HG02870 (cell line): ENCODE data around the gene C1QL4.

ENCODE experiments used
- ATAC-seq: cut with Tn5 transposase; IDR thresholded peaks from one replicate; pipeline ENCODE4 v1.9.1; 2021; ENCODE audit warnings: mild to moderate bottlenecking, moderate library complexity; ENCODE audit not compliant: unreplicated experiment

The C1QL4 gene

DNA sequence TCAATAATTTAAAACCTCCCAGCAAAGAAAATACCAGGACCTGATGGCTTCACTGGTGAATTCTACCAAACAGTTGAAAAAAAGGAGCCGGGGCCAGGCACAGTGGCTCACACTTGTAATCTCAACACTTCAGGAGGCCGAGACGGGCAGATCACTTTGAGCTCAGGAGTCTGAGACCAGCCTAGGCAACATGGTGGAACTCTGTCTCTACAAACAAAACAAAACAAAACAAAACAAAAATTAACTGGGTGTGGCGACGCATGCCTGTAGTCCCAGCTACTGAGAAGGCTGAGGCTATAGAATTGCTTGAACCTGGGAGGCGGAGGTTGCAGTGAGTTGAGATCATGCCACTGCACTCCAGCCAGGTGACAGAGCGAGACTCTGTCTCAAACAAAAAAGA is 27.6 kb downstream of the C1QL4 start:
- ATAC-seq: no peak

DNA sequence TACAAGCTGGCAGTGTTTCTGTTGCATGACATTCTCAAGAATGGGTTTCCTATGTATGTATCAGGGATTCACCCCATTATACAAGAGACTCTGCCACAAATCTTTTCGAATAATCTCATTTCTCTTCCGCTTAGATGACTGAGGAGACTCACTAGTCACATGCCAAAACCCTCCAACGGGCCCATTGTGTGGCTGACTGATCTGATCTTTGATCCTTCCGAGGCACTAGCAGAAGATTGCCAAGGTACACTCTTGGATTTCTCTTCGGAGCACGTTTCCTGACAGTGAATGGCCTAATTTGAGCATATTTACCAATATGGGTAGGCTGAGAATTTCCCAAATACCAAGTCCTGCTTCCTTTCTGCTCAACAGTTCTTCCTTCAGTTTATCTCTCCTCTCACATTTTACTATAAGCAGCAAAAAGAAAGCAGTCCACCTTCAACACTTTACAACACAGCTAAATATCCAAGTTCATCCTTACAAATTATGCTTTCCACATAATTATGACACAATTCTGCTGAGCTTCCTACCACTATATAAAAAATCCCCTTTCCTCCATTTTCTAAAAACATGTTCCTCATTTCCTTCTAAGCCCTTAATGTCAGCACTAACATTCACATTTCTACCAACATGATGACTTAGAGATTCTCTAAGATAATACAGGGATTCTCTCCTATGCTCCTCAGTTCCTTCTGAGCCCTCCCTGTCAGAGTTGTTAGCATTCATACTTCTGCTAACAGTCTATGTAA is 31.1 kb downstream of the C1QL4 start:
- ATAC-seq: no peak

DNA sequence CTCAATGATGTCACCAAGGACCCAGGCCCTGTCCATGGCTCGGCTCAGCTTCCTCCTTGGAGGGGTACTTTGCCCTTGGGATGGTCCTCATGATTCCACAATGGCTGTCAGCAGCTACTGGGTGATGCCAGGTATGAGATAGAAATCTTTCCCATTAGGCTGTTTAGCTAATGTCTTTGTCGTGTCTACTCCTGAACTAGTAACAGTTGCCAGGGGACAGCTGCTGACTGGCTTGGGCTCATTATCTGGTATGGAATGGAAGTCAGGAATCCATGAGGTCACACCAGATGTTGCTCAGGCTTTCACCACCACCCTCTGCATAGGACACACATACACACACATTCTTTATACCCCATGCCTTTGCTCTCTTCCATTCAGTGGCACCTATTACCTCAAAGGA is 32.8 kb downstream of the C1QL4 start:
- ATAC-seq: no peak

DNA sequence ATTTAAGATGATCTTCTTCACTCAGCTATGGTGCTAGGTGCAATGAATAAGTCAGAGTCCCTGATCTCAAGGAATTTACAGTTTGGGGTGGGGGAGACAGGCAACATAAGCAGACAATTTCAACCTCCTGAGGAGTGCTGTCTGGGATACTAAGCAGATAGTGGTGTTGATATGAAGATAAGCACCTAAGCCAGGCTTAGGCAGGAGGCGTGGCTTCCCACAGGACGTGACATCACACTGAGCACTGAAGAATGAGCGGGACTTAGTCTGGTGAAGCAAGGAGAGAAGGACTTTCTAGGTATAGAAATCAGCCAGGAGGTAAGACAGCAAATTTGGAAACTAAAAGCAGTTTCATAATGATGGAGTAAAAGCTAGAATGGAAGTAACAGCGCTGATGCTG is 35.2 kb downstream of the C1QL4 start:
- no peak for ATAC-seq

DNA sequence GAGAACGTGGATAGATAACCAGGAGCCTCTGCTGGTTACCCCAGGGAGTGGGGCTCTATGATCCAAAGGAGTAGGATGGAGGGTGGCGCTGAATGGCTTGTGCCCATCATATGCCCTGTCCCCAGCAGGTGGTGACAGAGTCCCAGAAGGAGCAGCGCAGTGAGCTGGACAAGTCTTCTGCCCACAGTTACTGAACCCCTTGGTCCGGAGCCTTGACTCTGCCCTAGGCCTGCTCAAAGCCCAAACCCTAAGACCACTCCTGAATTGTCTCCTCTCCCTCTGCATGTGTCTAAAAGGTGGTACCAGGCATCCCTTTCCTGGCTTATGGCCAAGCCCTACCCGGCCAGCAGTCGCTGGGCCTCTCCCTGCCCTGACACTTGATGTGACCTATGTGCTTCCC is 38.8 kb downstream of the C1QL4 start:
- no peak for ATAC-seq

DNA sequence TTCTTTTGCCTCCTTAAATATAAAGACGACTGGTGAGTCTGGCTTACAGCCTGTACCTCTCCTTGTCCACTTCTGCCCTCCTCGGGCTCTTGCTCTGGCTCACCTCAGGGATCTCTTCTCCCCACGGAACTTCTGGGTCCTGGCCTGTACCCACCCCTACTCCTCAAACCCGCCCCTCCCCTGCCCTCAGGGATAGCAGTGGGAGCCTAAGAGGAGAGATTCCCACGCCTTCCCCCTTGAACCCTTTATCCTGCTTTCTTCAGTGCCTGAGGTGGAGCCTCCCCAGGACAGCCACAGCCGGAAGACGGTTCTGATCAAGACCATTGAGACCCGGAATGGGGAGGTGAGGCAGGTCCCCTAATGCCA is 39.3 kb downstream of the C1QL4 start:
- no peak for ATAC-seq

DNA sequence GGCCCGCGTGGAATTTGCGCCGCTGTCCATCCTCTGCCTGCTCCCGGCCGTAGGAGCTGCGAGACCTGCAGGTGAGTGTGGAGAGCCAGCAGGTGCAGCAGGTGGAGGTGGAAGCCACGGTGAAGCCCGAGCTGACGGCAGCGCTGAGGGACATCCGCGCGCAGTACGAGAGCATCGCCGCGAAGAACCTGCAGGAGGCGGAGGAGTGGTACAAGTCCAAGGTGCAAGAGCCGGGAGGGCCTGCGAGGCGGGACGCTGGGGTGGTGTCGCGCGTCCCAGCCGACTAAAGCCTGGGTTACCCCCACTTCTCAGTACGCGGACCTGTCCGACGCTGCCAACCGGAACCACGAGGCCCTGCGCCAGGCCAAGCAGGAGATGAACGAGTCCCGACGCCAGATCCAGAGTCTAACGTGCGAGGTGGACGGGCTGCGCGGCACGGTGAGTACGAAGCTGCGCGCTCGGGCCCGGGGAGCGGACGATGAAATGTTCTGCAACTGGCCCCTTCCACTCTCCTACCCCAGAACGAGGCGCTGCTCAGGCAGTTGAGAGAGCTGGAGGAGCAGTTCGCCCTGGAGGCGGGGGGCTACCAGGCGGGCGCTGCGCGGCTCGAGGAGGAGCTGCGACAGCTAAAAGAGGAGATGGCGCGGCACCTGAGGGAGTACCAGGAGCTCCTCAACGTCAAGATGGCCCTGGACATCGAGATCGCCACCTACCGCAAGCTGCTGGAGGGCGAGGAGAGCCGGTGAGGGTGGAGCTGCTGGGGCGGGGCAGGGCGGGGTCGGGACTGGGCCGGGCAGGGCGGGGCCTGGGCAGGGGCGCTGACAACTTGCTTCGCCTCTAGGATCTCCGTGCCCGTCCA is 39.9 kb downstream of the C1QL4 start:
- ATAC-seq: no peak

DNA sequence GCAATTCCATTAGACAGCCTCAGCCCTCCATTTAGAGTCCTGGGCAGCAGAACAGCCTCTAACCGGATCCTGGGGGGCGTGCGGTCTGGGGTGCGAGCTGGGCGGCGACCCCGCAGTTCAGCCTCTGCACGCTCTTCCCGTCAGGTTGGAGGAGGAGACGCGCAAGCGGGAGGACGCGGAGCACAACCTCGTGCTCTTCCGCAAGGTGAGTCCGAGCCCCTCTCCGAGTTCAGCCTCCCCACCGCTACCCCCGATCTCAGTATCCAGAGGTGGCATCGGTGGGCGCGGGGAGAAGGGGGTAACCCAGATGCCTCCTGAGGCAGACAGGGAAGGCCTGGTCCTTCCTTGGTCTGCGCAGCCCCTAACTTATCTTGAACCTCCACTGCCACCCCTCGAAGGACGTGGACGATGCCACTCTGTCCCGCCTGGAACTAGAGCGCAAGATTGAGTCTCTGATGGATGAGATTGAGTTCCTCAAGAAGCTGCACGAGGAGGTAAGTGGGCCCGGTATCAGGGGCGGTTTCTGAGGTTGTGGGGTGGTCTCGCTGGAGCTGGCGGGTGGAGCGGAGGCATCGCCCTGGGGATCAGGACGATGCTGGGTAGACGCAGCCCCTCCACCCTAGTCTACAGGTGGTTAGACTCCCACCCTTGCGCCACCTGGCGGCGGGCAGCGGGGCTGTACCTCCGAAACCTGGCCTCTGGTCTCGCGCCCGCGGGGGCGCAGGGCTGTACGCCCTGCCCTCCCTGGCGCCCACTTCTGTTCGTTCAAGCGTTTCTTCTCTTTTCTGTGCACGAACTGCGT is 40.8 kb downstream of the C1QL4 start:
- ATAC-seq: no peak

DNA sequence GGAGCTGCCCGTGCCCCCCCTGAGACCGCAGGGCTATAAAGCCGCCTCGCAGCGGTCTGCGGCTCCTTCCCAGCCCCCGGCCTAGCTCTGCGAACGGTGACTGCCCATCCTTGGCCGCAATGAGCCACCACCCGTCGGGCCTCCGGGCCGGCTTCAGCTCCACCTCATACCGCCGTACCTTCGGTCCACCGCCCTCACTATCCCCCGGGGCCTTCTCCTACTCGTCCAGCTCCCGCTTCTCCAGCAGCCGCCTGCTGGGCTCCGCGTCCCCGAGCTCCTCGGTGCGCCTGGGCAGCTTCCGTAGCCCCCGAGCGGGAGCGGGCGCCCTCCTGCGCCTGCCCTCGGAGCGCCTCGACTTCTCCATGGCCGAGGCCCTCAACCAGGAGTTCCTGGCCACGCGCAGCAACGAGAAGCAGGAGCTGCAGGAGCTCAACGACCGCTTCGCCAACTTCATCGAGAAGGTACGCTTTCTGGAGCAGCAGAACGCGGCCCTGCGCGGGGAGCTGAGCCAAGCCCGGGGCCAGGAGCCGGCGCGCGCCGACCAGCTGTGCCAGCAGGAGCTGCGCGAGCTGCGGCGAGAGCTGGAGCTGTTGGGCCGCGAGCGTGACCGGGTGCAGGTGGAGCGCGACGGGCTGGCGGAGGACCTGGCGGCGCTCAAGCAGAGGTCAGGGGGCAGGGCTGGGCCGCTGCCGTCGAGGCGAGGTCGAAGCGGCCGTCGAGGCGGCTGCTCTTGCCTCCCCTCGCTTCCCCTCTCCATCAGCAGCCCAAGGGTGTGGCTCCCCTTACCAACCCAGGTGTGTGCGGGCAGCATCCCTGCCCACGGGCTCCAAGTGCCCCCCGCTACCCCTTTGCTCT is 41.7 kb downstream of the C1QL4 start, which contains the start of gene PRPH:
Gene PRPH (plus strand): TSS at position 66 of the 855 bp plus-strand sequence. CDS start 54 bp downstream, at position 120.
- ATAC-seq: no peak

DNA sequence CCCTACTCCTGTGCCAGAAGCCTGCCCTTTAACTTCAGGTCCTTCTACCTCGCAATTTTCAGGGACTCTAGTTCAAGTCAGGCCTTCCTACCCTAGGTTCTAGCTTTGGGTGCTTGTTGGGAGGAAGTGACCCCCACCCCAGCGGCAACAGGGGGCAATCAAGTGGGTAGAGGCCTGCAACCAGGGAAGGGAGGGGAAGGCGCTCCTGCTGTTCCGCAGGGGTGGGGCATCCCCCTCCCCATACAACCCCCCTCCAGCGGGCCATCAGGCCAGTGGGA is 42.2 kb downstream of the C1QL4 start:
- ATAC-seq: no peak

DNA sequence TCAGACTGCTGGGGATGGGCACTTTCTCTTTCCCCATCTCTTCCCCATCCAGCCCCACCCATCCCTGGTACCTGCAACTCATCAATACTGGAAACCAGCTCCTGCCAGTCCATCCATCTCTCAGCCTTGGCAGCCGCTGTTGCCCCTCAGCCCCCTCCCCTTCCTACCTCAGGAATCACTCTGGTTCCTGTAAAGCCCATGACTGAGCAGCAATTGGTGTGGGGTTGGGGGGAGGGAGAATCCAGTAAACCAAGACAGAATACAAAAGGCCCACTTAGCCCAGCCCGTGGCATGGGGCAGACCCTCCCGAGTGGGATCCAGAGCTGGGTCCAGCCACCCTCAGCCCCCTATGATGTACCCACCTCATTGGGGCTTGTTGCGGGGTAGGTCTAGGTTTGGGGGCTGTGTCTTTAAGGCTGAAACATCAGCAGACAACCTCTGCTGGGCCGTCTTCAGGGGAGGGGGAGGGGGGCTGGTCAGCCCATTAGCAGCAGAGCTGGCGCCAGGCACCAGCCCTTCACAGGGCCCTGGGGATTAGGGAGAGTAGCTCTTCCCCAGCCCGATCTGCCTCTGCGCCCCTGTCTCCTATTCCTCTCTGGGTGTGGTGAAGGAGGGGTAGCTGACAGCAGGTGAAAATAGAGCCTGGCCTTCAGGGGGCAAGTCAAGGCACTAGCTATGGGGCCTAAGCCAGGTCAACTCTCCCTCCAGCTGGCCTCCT is 42.7 kb downstream of the C1QL4 start:
- ATAC-seq: no peak

DNA sequence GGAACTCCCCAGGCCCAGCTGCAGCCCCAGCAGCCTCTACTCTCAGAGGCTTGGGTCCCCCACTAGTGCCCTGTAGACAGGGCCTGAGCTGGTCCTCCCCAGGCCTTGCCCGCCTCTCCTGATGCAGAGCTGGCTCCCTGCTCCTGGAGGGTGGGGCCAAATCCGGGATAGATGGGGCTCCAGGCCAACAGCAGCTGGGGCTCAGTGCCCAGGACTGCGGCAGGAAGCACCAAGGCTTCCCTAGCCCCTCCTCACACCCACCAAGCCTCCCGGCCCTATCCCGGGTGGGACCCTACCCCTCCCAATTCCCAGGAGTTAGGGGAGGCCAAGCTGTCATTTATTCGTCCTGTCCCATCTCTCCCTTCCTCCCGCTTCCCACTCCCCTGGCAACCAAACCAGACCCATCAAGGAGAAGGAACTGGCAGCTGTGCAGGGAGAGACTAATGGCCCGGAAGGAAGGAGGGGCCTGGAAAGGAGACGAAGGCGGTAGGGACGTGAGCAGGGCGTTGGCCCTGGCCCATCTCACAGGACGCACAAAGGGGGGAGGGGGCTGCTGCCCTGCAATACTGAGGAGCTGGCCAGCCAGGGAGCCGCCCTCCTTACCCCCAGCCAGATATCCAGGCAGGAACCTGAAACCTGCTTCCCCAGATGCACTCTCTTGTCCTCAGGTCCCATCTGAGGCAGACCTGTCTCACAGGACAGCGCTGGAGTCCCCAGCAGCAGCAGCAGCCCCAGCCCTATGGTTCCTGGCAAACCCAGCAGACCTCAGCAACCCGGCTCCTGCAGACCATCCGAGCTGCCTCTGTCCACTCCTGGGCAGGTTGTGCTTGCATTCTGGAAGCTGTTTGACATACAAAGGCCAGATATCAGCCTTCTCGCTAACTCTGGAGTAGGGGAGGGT is 43.7 kb downstream of the C1QL4 start:
- ATAC-seq: no peak

DNA sequence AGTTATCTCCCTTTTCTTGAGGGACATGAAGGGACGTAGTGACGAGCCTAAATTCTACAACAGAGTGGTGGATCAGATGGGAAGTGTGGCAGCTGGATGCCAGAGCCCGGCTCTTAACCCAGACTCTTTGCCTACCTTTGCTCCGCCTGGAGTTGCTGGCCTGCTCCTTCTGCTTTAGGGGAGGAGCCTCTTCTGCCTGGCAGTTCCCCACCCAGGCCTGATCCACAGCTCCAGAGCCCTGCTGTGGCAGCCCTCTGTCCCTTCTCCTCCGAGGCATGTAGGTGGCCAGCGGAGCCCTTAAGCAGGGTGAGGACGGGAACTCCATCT is 44.3 kb downstream of the C1QL4 start:
- no peak for ATAC-seq

DNA sequence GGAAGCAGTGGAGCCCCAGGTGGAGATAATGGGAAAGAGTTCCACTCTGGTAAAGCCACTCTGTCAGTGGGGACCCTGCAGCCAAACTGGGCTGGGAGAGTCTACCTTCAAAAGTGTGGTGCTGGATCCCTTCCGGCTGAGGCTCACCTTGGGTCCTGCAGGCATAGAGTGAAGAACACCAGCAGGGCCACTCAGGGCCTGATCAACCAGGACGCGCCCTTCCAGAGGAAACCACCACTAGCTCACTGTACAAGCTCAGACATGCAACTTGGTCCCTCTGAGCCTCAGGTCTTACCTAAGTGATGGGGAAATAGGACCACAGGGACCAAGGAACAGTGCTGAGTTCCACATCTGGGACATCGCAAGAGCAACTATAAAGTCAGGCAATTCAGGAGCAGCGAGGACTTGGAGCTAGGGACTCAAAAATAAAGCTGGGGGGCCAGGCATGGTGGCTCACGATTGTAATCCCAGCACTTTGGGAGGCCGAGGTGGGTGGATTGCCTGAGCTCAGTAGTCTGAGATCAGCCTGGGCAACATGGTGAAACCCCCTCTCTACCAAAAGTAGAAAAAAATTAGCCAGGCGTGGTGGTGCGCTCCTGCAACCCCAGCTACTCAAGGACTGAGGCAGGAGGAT is 47.9 kb downstream of the C1QL4 start:
- ATAC-seq: no peak

DNA sequence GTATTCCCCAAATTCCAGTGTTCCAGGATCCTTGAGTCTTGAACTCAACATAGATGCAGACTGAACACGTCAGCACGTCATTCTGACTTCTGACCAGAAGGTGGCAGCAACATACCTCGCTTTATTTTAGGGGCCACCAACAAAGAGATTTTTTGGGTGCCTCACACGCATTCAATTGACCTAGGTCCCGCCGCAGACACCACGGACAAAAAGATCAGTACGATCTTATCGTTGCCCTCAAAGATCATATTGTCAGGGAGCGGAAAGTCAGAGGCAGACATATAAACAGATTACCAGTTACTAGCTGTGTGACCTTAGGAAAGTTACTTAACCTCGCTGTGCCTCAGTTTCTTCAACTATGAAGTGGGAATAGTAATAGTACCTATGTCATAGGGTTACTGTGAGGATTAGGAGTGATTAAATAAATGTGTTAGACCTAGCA is 48.6 kb downstream of the C1QL4 start:
- ATAC-seq: no peak

DNA sequence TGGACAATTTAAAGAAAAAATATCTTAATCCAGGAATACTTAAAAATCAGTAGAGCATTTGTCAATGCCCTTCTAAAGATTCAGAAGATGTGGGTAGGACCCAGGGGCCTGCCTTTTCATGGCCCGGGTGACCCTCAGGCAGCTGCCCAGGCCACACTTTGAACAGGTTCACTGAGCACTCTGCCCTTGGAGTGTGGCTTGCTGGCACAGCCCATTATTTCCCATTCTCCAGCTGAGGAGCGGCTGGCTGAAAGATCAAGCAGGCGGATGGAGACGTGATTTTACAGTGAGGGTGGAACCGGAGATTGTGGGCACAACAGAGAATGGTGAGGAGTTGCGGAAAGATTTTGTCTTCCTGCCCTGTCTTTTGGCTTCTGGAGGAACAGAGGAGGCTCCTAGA is 49.1 kb downstream of the C1QL4 start:
- no peak for ATAC-seq

DNA sequence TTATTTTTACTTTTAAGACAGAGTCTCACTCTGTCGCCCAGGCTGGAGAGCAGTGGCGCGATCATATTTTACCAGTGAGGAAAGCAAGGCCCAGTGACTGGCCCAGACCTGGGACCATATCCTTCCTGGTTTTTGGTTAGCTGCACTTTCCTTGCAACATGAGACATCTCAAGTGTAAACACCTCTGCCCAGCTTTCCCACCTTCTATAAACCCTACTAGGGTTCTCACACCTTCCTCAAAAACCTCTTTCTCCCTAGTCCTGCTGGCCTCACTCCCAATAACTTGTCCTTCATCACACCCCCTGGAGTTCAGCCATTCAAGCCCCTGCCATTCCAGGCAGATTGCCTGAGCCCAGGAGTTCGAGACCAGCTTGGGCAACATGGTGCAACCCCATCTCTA is 52.3 kb downstream of the C1QL4 start:
- ATAC-seq: no peak

DNA sequence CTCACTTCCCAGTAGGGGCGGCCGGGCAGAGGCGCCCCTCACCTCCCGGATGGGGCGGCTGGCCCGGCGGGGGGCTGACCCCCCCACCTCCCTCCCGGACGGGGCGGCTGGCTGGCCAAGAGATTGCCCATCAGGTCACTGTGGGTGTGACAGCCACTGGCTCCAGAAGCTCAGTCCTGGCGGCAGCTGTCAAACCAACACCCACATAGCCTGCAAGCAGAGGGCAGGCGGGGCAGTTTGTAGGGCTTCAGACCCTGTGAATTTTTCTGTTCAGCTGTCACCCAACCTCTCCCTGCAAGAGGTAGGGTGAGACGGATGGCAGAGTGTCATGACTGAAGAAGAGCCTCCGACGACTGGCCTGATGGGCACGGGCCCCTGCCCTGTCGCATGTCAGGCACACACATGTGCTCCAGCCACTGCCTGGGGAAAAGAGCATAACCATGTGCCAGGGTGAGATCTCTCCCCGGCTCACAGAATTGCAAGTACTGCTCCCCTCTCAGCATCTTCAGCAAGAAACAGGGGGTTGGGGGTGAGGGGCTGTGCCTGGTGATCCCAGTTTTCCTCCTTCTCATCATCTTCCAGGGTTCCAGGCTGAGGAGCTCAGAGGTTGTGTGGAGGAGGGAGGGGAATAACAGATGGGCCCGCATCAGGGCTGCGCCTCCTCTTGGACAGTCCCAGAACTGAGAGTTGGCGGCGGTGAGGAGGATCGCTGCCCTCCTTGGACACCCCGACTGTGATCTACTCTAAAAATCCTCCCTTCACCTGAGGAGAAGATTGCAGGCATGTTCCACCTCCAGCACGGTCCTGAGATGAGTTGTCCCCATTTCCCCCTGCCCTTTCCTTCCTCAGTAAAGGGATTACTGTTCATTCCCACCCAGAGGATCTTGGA is 53.2 kb downstream of the C1QL4 start:
- ATAC-seq: no peak
